Hippocampal formation (tissue), 2 donors: Measurements from ENCODE around the gene SLC26A3.

Experiments used
- DNase-seq, 2 donors: peaks; one replicate each; lab custom pipeline; 2025; lab: John Stamatoyannopoulos, UW

The SLC26A3 gene

GRCh38 chr7:107816011-107816566 is 13.1 kb upstream of the SLC26A3 start:
- no peak for DNase-seq

GRCh38 chr7:107815254-107815882 is 12.3 kb upstream of the SLC26A3 start:
- no peak for DNase-seq

- no peak for DNase-seq
These were observed 10.5 kb upstream of the SLC26A3 start for GRCh38 chr7:107813524-107813923.

- no peak for DNase-seq
These were observed 8.9 kb upstream of the SLC26A3 start for GRCh38 chr7:107811934-107812333.

GRCh38 chr7:107810626-107811025 is 7.6 kb upstream of the SLC26A3 start:
- no peak for DNase-seq

- DNase-seq: no peak
These were observed 6.2 kb upstream of the SLC26A3 start for GRCh38 chr7:107809179-107809578.

- DNase-seq: no peak
These were observed 3.3 kb downstream of the SLC26A3 start for GRCh38 chr7:107799647-107800264.

GRCh38 chr7:107792364-107792763 is 10.7 kb downstream of the SLC26A3 start:
- no peak for DNase-seq

- no peak for DNase-seq
These were observed 13.4 kb downstream of the SLC26A3 start for GRCh38 chr7:107789647-107790046.

GRCh38 chr7:107788662-107789061 is 14.4 kb downstream of the SLC26A3 start:
- no peak for DNase-seq

GRCh38 chr7:107788216-107788615 is 14.8 kb downstream of the SLC26A3 start:
- DNase-seq: no peak

- DNase-seq: no peak
These were observed 17.1 kb downstream of the SLC26A3 start for GRCh38 chr7:107785926-107786325.

GRCh38 chr7:107785170-107785569 is 17.9 kb downstream of the SLC26A3 start:
- no peak for DNase-seq

GRCh38 chr7:107783648-107784047 is 19.4 kb downstream of the SLC26A3 start:
- DNase-seq: no peak

GRCh38 chr7:107782374-107782773 is 20.6 kb downstream of the SLC26A3 start:
- DNase-seq: no peak

GRCh38 chr7:107779647-107780099 is 23.4 kb downstream of the SLC26A3 start:
- no peak for DNase-seq

- no peak for DNase-seq
These were observed 24.7 kb downstream of the SLC26A3 start for GRCh38 chr7:107778283-107778682.

GRCh38 chr7:107777702-107778101 is 25.3 kb downstream of the SLC26A3 start:
- DNase-seq: no peak

GRCh38 chr7:107773027-107773426 is 30.0 kb downstream of the SLC26A3 start:
- DNase-seq: no peak

- no peak for DNase-seq
These were observed 34.8 kb downstream of the SLC26A3 start for GRCh38 chr7:107768263-107768662.

- DNase-seq: no peak
These were observed 35.6 kb downstream of the SLC26A3 start for GRCh38 chr7:107767391-107767790.

- DNase-seq: no peak
These were observed 44.4 kb downstream of the SLC26A3 start for GRCh38 chr7:107758667-107759066.

- no peak for DNase-seq
These were observed 48.4 kb downstream of the SLC26A3 start for GRCh38 chr7:107754642-107755041.

- DNase-seq: no peak
These were observed 51.9 kb downstream of the SLC26A3 start for GRCh38 chr7:107751113-107751512.
